WTC11 (cell line): ENCODE results near the gene ERICH6. TPM values are rescaled to one million over a fixed set of nuclear protein-coding genes. Genes with fewer than 3 reads are reported as not detected.
A peak's percentile ranks its signal among the peaks of the same experiment; 100 is the strongest.

Source experiments
- ATAC-seq: fragments of 200-7000 bp; cut with Tn5 transposase; 2 replicates; pipeline ENCODE4 v1.10.0; 2021; ENCODE audit warnings: mild to moderate bottlenecking, moderate library complexity
- CTCF ChIA-PET: fragments of 300-600 bp; sonication (Branson Sonifier 250); formaldehyde crosslinking; loops from one replicate; lab custom pipeline; 2021; ENCODE audit warnings: antibody characterized with exemption; lab: Charles Lee
- POLR2A ChIA-PET: fragments of 350-600 bp; sonication (Branson Sonifier 250); formaldehyde crosslinking; loops from one replicate; lab custom pipeline; 2021; ENCODE audit warnings: antibody characterized with exemption; lab: Charles Lee
- DNase-seq: peaks from one replicate; pipeline ENCODE4 v3.0.0; 2021; ENCODE audit warnings: low spot score
- H3K27ac Mint-ChIP-seq: 2 replicates; pipeline ENCODE4 v1.8.0; 2021; ENCODE audit warnings: mixed read lengths
- H3K27me3 Mint-ChIP-seq: 2 replicates; pipeline ENCODE4 v1.8.0; 2021; ENCODE audit warnings: low read depth, mild to moderate bottlenecking, moderate library complexity, mixed read lengths
- H3K36me3 Mint-ChIP-seq: 2 replicates; pipeline ENCODE4 v1.8.0; 2021; ENCODE audit warnings: mixed read lengths
- H3K4me1 Mint-ChIP-seq: 2 replicates; pipeline ENCODE4 v1.8.0; 2022; ENCODE audit warnings: mixed read lengths
- H3K4me3 Mint-ChIP-seq: 2 replicates; pipeline ENCODE4 v1.8.0; 2021; ENCODE audit warnings: mild to moderate bottlenecking, moderate library complexity, mixed read lengths
- H3K9me3 Mint-ChIP-seq: 2 replicates; pipeline ENCODE4 v1.8.0; 2021; ENCODE audit warnings: mixed read lengths
- CBFB ChIP-seq: sonication (generic); formaldehyde crosslinking; IDR thresholded peaks from 2 replicates; pipeline ENCODE4 v1.8.1; 2022; ENCODE audit warnings: mild to moderate bottlenecking, low read depth, missing genetic modification reagents
- CREM ChIP-seq: sonication (generic); formaldehyde crosslinking; IDR thresholded peaks from 2 replicates; pipeline ENCODE4 v1.8.1; 2022; ENCODE audit warnings: mild to moderate bottlenecking, missing genetic modification reagents, moderate library complexity
- E2F5 ChIP-seq: sonication (generic); formaldehyde crosslinking; IDR thresholded peaks from 2 replicates; pipeline ENCODE4 v1.8.1; 2022; ENCODE audit warnings: mild to moderate bottlenecking, moderate library complexity, missing genetic modification reagents
- ERG ChIP-seq: fragments of 250-450 bp; sonication (Bioruptor Pico); IDR thresholded peaks from 2 replicates; pipeline ENCODE4 v1.8.0; 2021; ENCODE audit warnings: mild to moderate bottlenecking
- GRHL2 ChIP-seq: fragments of 250-450 bp; sonication (Bioruptor Pico); IDR thresholded peaks from 2 replicates; pipeline ENCODE4 v1.8.0; 2022; ENCODE audit warnings: mild to moderate bottlenecking, moderate library complexity; ENCODE audit not compliant: insufficient replicate concordance, severe bottlenecking
- IRF2 ChIP-seq: sonication (generic); formaldehyde crosslinking; IDR thresholded peaks from 2 replicates; pipeline ENCODE4 v1.8.0; 2022; ENCODE audit warnings: low read depth, missing genetic modification reagents, borderline replicate concordance
- JAZF1 ChIP-seq: fragments of 250-450 bp; sonication (Bioruptor Pico); IDR thresholded peaks from 2 replicates; pipeline ENCODE4 v1.9.0; 2021; ENCODE audit warnings: moderate library complexity, mild to moderate bottlenecking, inconsistent platforms
- MLX ChIP-seq: sonication (generic); formaldehyde crosslinking; IDR thresholded peaks from 2 replicates; pipeline ENCODE4 v1.8.1; 2023; ENCODE audit warnings: mild to moderate bottlenecking, missing genetic modification reagents, moderate library complexity
- PREB ChIP-seq: sonication (generic); formaldehyde crosslinking; IDR thresholded peaks from 2 replicates; pipeline ENCODE4 v1.8.1; 2022; ENCODE audit warnings: mild to moderate bottlenecking, missing genetic modification reagents, moderate library complexity, borderline replicate concordance
- RELA ChIP-seq: sonication (generic); formaldehyde crosslinking; IDR thresholded peaks from 2 replicates; pipeline ENCODE4 v1.8.1; 2022; ENCODE audit warnings: missing genetic modification reagents, mild to moderate bottlenecking, borderline replicate concordance
- ZNF423 ChIP-seq: fragments of 250-450 bp; sonication (Bioruptor Pico); IDR thresholded peaks from 2 replicates; pipeline ENCODE4 v2.1.2; 2022; ENCODE audit warnings: mild to moderate bottlenecking, moderate library complexity
- total RNA-seq: library from RNA; stranded (reverse); gene quantifications from 3 replicates; pipeline ENCODE4 v1.2.3, GENCODE V29; 2021
- TF ChIP-seq, protein P1 (sequence below): fragments of 200-600 bp; IDR thresholded peaks from 2 replicates; pipeline ENCODE4 v1.8.0; 2022; ENCODE audit warnings: antibody characterized with exemption
- TF ChIP-seq, protein P2 (sequence below): sonication (generic); formaldehyde crosslinking; IDR thresholded peaks from 2 replicates; pipeline ENCODE4 v1.8.0; 2023; ENCODE audit warnings: missing genetic modification reagents
- TF ChIP-seq, protein P3 (sequence below): fragments of 250-450 bp; sonication (Bioruptor Pico); IDR thresholded peaks from 2 replicates; pipeline ENCODE4 v1.9.0; 2021; ENCODE audit warnings: mild to moderate bottlenecking, borderline replicate concordance
- TF ChIP-seq, protein P4 (sequence below): sonication (generic); formaldehyde crosslinking; IDR thresholded peaks from 2 replicates; pipeline ENCODE4 v1.8.0; 2023; ENCODE audit warnings: mild to moderate bottlenecking, missing genetic modification reagents

ERICH6 gene
- total RNA-seq, 1 experiment from 2014 or later, result 0.26 TPM

GRCh38 chr3:150721285-150722130, 17.8 kb upstream of the ERICH6 start:
- no peak for DNase-seq
- POLR2A ChIA-PET, result interaction anchor here (1.0 kb wide), 1 partner anchor 52 kb away, joined by 3 read pairs; no protein-coding TSS in a partner anchor
- no peaks in the 10 kb centered on the region for H3K27me3 Mint-ChIP-seq
- no peak overlapping the region for H3K4me3 Mint-ChIP-seq
- H3K4me1 Mint-ChIP-seq, result no peaks in the 10 kb centered on the region
- H3K9me3 Mint-ChIP-seq, result peaks cover 7% of the 10 kb centered on the region
- TF ChIP-seq, protein P1, sequence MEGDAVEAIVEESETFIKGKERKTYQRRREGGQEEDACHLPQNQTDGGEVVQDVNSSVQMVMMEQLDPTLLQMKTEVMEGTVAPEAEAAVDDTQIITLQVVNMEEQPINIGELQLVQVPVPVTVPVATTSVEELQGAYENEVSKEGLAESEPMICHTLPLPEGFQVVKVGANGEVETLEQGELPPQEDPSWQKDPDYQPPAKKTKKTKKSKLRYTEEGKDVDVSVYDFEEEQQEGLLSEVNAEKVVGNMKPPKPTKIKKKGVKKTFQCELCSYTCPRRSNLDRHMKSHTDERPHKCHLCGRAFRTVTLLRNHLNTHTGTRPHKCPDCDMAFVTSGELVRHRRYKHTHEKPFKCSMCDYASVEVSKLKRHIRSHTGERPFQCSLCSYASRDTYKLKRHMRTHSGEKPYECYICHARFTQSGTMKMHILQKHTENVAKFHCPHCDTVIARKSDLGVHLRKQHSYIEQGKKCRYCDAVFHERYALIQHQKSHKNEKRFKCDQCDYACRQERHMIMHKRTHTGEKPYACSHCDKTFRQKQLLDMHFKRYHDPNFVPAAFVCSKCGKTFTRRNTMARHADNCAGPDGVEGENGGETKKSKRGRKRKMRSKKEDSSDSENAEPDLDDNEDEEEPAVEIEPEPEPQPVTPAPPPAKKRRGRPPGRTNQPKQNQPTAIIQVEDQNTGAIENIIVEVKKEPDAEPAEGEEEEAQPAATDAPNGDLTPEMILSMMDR, result peak; percentile 73
- no peak for TF ChIP-seq JAZF1 (CRISPR knock-in tag)
- TF ChIP-seq RELA (CRISPR knock-in tag), result no peak
- TF ChIP-seq, all 79 proteins: peak for 1
- ATAC-seq, result peak; percentile 89
- Mint-ChIP-seq H3K27ac (no peak overlapping the region), H3K36me3 (no peaks in the 10 kb centered on the region)
- CTCF ChIA-PET, result interaction anchor here (1.6 to 2.2 kb wide), 3 partner anchors 41 to 141 kb away, joined by 4 to 19 read pairs (median 9); partner anchors contain the start of gene SIAH2

- ATAC-seq, result no peak
- Mint-ChIP-seq H3K27me3 (0 out of 2 replicates have a peak, but pooled peaks cover 2% of the 10 kb centered on the region), H3K36me3 (no peaks in the 10 kb centered on the region), H3K9me3 (peaks cover 17% of the 10 kb centered on the region), H3K27ac (no peak overlapping the region), H3K4me1 (no peaks in the 10 kb centered on the region), H3K4me3 (no peak overlapping the region)
- POLR2A ChIA-PET, result no interaction called here
- CTCF ChIA-PET, result interaction anchor here (0.7 to 2.2 kb wide), 2 partner anchors 19 to 42 kb away, joined by 3 to 9 read pairs; partner anchors contain the start of gene SIAH2
- DNase-seq, result no peak
- no peak for TF ChIP-seq ZNF423 (CRISPR knock-in tag)
- TF ChIP-seq, protein P2, sequence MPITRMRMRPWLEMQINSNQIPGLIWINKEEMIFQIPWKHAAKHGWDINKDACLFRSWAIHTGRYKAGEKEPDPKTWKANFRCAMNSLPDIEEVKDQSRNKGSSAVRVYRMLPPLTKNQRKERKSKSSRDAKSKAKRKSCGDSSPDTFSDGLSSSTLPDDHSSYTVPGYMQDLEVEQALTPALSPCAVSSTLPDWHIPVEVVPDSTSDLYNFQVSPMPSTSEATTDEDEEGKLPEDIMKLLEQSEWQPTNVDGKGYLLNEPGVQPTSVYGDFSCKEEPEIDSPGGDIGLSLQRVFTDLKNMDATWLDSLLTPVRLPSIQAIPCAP, result no peak
- TF ChIP-seq, protein P1, result no peak
- no peak for TF ChIP-seq MLX
- no peak for TF ChIP-seq GRHL2 (CRISPR knock-in tag)
- TF ChIP-seq CREM, result no peak
- no peak for TF ChIP-seq ERG
- TF ChIP-seq, protein P3, sequence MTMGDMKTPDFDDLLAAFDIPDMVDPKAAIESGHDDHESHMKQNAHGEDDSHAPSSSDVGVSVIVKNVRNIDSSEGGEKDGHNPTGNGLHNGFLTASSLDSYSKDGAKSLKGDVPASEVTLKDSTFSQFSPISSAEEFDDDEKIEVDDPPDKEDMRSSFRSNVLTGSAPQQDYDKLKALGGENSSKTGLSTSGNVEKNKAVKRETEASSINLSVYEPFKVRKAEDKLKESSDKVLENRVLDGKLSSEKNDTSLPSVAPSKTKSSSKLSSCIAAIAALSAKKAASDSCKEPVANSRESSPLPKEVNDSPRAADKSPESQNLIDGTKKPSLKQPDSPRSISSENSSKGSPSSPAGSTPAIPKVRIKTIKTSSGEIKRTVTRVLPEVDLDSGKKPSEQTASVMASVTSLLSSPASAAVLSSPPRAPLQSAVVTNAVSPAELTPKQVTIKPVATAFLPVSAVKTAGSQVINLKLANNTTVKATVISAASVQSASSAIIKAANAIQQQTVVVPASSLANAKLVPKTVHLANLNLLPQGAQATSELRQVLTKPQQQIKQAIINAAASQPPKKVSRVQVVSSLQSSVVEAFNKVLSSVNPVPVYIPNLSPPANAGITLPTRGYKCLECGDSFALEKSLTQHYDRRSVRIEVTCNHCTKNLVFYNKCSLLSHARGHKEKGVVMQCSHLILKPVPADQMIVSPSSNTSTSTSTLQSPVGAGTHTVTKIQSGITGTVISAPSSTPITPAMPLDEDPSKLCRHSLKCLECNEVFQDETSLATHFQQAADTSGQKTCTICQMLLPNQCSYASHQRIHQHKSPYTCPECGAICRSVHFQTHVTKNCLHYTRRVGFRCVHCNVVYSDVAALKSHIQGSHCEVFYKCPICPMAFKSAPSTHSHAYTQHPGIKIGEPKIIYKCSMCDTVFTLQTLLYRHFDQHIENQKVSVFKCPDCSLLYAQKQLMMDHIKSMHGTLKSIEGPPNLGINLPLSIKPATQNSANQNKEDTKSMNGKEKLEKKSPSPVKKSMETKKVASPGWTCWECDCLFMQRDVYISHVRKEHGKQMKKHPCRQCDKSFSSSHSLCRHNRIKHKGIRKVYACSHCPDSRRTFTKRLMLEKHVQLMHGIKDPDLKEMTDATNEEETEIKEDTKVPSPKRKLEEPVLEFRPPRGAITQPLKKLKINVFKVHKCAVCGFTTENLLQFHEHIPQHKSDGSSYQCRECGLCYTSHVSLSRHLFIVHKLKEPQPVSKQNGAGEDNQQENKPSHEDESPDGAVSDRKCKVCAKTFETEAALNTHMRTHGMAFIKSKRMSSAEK (CRISPR knock-in tag), result no peak
- no peak for TF ChIP-seq CBFB (CRISPR knock-in tag)
- no peak for TF ChIP-seq E2F5 (CRISPR knock-in tag)
- TF ChIP-seq, protein P4, sequence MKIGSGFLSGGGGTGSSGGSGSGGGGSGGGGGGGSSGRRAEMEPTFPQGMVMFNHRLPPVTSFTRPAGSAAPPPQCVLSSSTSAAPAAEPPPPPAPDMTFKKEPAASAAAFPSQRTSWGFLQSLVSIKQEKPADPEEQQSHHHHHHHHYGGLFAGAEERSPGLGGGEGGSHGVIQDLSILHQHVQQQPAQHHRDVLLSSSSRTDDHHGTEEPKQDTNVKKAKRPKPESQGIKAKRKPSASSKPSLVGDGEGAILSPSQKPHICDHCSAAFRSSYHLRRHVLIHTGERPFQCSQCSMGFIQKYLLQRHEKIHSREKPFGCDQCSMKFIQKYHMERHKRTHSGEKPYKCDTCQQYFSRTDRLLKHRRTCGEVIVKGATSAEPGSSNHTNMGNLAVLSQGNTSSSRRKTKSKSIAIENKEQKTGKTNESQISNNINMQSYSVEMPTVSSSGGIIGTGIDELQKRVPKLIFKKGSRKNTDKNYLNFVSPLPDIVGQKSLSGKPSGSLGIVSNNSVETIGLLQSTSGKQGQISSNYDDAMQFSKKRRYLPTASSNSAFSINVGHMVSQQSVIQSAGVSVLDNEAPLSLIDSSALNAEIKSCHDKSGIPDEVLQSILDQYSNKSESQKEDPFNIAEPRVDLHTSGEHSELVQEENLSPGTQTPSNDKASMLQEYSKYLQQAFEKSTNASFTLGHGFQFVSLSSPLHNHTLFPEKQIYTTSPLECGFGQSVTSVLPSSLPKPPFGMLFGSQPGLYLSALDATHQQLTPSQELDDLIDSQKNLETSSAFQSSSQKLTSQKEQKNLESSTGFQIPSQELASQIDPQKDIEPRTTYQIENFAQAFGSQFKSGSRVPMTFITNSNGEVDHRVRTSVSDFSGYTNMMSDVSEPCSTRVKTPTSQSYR (CRISPR knock-in tag), result no peak
- no peak for TF ChIP-seq IRF2 (CRISPR knock-in tag)
- no peak for TF ChIP-seq PREB (CRISPR knock-in tag)
Observed at GRCh38 chr3:150720444-150720843, 16.7 kb upstream of the ERICH6 start.
